GM19238 (cell line): Measurements from ENCODE around the gene HVCN1.
A peak's percentile ranks its signal among the peaks of the same experiment; 100 is the strongest.

Source experiments
- DNase-seq: peaks from one replicate; pipeline ENCODE4 v3.0.0; 2011; ENCODE audit warnings: low spot score; ENCODE audit not compliant: insufficient read length

Gene HVCN1

DNA sequence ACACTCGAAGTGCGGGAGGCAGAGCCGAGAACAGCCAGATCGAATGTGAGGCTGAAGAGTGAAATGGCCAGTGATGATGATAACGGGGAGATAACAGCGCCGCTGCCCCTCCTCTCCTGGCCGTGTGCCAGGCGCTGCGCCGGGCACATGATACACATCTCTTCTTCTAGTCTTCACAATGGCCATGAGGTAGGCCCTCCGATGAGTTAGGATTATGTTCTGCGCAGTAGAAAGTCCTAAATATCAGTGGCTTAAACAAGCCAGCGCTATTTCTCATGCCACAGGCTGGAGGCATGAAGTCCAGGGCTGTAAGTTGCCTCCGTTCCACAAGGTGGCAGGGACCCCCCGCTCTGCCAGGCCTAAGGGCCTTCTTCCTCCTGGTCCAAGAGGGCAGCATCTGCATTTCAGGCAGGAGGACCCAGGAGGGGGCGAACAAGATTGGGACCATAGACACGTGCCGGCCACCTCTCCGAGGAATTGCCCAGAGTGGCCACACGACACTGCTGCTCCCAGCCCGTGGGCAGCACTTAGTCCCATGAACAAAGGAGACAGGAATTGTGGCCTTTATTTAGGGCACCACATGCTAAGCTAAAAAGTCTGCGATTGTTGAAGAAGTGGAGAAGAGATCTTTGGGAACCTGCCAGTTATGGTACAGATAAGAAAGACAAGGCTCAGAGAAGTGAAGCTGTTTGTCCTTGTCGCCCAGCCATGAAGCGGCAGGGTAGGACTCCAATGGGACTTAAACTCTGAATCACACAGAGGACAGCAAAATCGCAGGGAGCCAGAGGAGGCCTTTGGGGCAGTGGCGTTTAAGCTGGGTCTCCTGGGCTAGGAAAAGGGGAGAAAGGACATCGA, 10.9 kb upstream of the HVCN1 start:
- DNase-seq, result no peak

GRCh38 chr12:110698171-110698902, 9.4 kb upstream of the HVCN1 start:
- peak; percentile 66 for DNase-seq

GRCh38 chr12:110697236-110697635, 8.3 kb upstream of the HVCN1 start:
- DNase-seq, result no peak

DNA sequence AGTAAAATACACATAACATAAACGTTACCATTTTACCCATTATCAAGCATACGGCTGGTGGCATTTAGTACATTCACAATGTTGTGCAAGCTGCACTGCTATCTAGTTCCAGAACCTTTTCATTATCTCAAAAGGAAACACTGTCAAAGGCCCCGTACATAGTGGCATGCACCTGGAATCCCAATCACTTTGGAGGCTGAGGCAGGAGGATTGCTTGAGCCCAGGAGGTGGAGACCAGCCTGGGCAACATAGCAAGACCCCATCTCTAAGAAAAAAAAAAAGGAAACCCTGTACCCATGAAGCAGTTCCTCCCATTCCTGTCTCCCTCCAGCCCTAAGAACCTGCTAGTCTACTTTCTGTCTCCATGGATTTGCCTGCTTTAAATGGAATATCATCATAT, 7.4 kb upstream of the HVCN1 start:
- no peak for DNase-seq

GRCh38 chr12:110694330-110694901, 5.5 kb upstream of the HVCN1 start:
- DNase-seq, result no peak

- DNase-seq, result no peak
Measured at GRCh38 chr12:110693731-110694130, 4.8 kb upstream of the HVCN1 start.

DNA sequence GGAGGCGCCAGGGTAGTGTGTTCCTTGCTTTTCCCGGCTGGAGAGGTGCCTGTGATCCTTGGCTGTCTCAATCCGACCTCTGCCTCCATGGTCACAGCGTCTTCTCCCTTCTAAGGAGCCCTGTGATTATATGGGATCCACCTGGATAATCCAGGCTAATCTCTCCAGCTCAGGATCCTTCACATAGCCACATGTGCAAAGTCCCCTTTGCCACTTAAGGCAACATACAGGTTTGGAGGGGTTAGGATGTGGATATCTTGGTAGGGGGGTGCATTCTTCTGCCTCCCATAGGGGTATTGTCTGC, 1.2 kb upstream of the HVCN1 start:
- DNase-seq, result no peak

DNA sequence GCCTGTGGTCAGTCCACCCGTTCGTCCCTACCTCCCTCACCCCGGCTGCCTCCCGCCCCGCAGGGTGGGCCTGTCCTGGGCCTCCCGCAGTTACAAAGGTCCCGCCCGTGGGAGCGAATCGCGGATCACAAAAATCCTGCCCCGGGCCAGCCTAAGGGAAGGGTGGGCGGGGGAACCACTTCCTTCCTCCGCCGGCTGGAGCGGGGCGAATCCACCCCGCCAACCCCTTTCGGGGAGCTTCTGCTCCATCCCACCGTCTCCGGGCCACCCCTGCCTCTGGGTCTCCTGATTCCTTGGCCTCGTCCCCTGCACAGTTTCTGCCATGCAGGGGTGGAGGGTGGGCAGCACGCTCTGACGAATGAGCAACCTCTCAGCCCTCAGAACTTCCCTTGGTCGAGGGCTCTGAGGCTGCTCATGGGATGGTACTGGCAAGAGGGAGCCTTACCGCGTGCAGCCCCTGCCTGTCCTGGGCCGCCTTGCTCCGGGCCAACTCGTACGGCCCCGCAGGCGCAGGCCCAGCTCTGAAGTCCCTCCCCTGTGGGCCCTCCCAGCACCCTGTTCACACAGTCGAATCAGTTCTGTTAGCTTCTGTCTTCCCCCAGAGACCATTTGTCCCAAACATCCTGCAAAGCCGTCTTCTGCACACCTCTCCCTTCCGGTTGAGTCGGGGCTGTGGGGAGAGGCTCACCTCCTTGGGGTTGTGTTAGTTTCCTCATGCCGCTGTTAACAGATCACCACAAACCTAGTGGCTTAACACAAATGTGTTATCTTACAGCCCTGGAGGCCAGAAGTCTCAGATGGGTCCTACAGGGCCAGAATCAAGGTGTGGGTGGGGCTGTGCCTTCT, 589 bp upstream of the HVCN1 start:
- peak; percentile 74 for DNase-seq

GRCh38 chr12:110687396-110688169, 1.3 kb downstream of the HVCN1 start:
- DNase-seq, result no peak

- DNase-seq, result no peak
Measured at GRCh38 chr12:110686294-110686903, 2.5 kb downstream of the HVCN1 start.

DNA sequence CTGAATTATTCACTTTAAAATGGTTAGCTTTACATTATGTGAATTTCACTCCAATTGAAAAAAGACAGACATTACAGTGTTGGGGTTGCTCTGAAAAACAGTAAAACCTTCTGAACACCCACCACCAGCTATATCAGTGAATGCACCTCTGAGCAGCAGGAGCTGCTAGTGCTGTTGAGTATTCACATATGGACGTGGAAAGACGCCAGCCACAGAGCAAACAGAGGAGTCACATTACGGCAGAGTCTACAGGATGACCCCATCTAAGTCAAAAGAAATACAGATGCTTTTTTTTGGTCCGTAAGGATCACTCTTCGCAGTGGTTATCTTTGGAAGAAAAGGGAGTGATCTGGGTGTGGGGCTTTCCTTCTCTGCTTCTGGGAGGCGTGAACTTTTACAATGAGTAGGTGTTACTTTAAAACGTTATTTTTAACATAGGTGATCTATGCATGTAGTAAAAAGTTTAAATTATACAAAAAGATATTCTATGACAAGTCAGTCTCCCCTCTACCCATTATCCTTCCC, 4.5 kb downstream of the HVCN1 start:
- DNase-seq, result no peak

DNA sequence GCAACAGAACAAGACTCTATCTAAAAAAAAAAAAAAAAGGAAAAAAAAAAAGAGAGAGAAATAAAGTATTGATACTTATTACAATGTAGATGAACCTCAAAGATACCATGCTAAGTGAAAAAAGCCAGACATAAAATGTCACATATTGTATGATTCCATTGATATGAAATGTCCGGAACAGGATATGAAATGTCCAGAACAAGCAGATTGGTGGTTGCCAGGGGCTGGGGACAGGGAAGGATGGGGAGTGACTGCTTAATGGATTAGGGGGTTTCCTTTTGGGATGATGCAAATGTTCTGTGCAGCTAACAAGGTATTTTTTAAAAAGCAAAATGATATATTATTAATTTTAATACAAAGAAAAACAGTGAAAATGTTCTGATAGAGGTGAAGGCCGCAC, 5.0 kb downstream of the HVCN1 start:
- no peak for DNase-seq

DNA sequence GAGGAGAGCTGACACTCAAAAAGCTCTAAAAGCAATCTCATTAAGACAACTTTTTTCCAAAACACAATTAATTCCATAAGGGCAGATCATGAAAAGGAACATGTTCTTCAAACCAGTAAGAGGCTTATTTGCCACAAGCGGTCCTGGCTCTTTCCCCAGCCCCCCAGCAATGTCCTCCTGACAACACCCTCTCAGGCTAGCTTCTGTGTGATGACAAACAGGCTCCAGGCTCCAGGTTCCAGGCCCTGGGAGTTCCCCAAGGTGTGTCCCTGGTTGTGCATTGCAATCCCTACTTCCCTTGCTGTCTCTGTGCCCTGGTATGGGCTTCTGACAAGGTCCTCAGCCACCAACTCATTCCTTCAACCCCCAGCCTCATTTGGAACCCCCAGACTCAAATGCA, 8.9 kb downstream of the HVCN1 start:
- no peak for DNase-seq

DNA sequence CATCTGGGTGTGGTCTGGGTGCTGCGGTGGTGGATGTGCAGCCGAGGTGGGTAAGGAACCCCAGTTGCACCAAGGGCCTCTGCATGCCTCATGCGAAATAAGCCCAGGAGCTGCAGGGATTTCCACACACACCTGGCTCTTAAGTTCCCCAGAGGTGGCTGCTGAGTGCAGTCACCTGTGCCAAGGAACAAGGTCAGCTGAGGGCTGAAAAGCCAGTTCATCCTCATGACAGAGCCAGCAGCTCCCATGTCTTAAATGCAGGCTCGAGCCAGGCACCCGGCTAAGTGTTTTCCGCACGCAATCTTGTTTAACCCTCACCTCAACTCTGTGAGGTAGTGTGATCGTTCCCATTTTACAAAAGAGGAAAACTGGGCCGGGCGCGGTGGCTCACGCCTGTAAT, 9.7 kb downstream of the HVCN1 start:
- no peak for DNase-seq

DNA sequence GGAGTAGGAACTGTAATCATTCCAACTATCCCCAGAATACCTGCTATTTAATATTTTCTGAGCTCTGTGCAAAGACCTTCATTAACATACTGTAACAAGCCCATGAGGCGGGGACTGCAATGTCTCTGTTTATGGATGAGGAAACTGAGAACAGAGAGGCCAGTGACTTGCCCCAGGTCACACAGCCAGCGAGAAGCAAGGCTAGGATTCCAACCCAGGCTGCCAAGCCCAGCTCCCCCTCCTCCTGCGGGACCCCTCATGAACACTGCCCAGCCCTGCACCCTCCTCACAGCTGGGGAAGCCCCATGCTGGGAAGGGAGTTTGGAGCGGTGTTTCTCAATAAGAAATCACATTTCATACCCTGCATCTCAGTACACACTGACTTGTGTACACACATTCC, 10.9 kb downstream of the HVCN1 start:
- no peak for DNase-seq

DNA sequence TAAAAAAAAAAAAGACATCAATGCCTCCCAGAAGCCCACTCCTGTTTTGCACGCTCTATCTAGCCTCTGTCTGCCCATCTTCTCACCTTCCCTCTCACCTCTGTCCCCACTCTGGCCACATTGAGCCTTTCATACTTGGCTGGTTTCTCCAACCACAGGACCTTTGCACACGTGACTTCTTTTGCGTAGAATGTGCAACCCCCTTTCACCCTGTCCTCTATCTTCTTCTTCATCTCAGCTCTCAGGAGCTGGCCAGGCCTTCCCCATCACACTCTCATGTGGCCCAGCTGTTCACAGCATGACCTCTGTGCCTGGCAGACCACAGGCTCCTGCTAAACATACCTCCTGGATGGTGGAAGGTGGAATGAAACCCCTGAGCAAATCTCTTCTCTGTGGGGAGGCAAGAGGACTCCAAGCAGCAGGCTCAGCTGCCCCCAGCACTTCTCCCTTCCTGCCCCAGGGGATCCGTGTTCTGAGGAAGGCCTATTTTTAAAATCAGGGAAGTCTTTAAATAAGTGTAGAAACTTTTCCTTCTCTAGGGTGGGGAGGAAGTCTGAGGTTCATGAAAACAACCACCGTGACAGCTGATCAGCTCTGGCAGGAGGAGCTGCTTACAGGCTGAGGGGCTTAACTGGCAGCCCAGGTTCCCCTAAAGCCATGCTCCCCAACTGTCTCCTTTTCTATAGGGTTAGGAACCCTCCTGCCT, 11.6 kb downstream of the HVCN1 start:
- no peak for DNase-seq

DNA sequence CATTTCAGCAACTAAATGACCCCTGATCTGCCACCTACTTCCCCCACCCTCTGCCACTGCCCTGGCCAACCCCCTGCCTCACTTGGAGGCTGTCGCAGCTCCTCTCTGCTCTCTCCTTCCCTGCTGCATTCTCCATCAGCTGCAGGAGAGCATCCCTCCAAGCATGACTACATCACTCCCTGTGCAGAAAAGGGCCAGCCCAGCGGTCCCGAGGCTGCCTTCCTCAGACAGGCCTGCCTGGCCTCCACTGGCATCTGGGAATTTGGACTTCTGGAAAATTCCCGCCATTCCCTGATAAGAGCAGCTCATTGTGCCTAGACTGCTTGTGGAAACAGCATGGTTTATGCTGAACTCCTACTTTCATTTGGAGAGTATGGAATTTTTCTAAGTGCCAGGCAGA, 12.7 kb downstream of the HVCN1 start:
- no peak for DNase-seq

GRCh38 chr12:110670161-110670701, 18.7 kb downstream of the HVCN1 start:
- DNase-seq, result no peak

DNA sequence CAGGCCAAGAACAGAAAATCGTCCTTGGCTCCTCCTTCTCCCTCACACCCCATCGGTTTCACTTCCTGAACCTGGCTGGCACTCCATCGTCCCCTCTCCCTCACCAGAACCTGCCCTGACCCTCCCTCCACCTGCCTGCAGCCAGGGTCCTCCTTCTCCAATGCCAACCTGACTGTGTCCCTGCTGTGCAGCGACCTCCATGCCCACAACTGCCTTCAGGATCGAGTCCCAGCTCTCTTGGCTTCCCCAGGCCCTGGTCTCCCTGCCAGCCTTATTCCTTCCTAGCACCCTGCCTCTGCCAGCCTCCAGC, 19.8 kb downstream of the HVCN1 start:
- no peak for DNase-seq
